Smooth muscle cell (in vitro differentiated cells): ENCODE measurements around the gene SCN4A. TPM values are rescaled to one million over a fixed set of nuclear protein-coding genes. Genes with fewer than 3 reads are reported as not detected.
A peak's percentile ranks its signal among the peaks of the same experiment; 100 is the strongest.

Source experiments
- DNase-seq: peaks from one replicate; lab custom pipeline; 2025; ENCODE audit not compliant: unreplicated experiment; lab: John Stamatoyannopoulos, UW
- H2AFZ ChIP-seq: fragments of 200-600 bp; sonication (generic); 2 replicates; pipeline ENCODE4 v1.6.0; 2016; ENCODE audit warnings: antibody characterized with exemption, low read depth, mild to moderate bottlenecking
- H3F3A ChIP-seq: fragments of 200-600 bp; sonication (generic); 2 replicates; pipeline ENCODE4 v1.6.0; 2017; ENCODE audit warnings: antibody characterized with exemption, low read depth
- H3K27ac ChIP-seq: fragments of 200-600 bp; sonication (generic); 2 replicates; pipeline ENCODE4 v1.5.1; 2016; ENCODE audit warnings: low read depth, mild to moderate bottlenecking
- H3K27me3 ChIP-seq: fragments of 200-600 bp; sonication (generic); 2 replicates; pipeline ENCODE4 v1.6.1; 2016; ENCODE audit warnings: low read depth, mild to moderate bottlenecking
- H3K36me3 ChIP-seq: fragments of 200-600 bp; sonication (generic); 2 replicates; pipeline ENCODE4 v1.5.1; 2016; ENCODE audit warnings: low read depth
- H3K4me1 ChIP-seq: fragments of 200-600 bp; sonication (generic); 2 replicates; pipeline ENCODE4 v1.5.1; 2016; ENCODE audit warnings: low read depth
- H3K4me2 ChIP-seq: fragments of 200-600 bp; sonication (generic); 2 replicates; pipeline ENCODE4 v1.6.0; 2016; ENCODE audit warnings: mild to moderate bottlenecking
- H3K4me3 ChIP-seq: fragments of 200-600 bp; sonication (generic); 2 replicates; pipeline ENCODE4 v1.5.1; 2016; ENCODE audit warnings: mild to moderate bottlenecking
- H3K79me2 ChIP-seq: fragments of 200-600 bp; sonication (generic); 2 replicates; pipeline ENCODE4 v1.6.0; 2016; ENCODE audit warnings: low read depth, mild to moderate bottlenecking
- H3K9ac ChIP-seq: fragments of 200-600 bp; sonication (generic); 2 replicates; pipeline ENCODE4 v1.6.0; 2016; ENCODE audit warnings: low read depth
- H3K9me3 ChIP-seq: fragments of 200-600 bp; sonication (generic); replicated peaks from 2 replicates; pipeline ENCODE4 v1.5.1; 2016; ENCODE audit warnings: low read depth
- H4K20me1 ChIP-seq: fragments of 200-600 bp; sonication (generic); 2 replicates; pipeline ENCODE4 v1.6.0; 2016; ENCODE audit warnings: low read depth
- CTCF ChIP-seq: fragments of 200-600 bp; sonication (generic); IDR thresholded peaks from 2 replicates; pipeline ENCODE4 v1.5.1; 2017; ENCODE audit warnings: borderline replicate concordance, mild to moderate bottlenecking, antibody characterized with exemption; ENCODE audit not compliant: insufficient read depth, poor library complexity, severe bottlenecking
- WGBS: methylation state at CpG from one replicate; pipeline ENCODE4 v1.1.7; 2016; ENCODE audit warnings: low lambda C conversion rate; 5-methylcytosine and 5-hydroxymethylcytosine counted together
- polyA plus RNA-seq: library from polyadenylated mRNA; unstranded; fragments of >200 nt; fragmentation: Nextera tagmentation; extraction: Ambion mirVana; gene quantifications from 2 replicates; pipeline ENCODE4 v1.2.1, GENCODE V29; 2016
- total RNA-seq: library from RNA; depleted of rRNA; stranded (reverse); fragments of >200 nt; gene quantifications from 2 replicates; pipeline ENCODE4 v1.2.3, GENCODE V29; 2014

The SCN4A gene
- total and polyA plus RNA-seq, 2 experiments from 2014 or later, result under 0.01 TPM; not detected in 1

DNA sequence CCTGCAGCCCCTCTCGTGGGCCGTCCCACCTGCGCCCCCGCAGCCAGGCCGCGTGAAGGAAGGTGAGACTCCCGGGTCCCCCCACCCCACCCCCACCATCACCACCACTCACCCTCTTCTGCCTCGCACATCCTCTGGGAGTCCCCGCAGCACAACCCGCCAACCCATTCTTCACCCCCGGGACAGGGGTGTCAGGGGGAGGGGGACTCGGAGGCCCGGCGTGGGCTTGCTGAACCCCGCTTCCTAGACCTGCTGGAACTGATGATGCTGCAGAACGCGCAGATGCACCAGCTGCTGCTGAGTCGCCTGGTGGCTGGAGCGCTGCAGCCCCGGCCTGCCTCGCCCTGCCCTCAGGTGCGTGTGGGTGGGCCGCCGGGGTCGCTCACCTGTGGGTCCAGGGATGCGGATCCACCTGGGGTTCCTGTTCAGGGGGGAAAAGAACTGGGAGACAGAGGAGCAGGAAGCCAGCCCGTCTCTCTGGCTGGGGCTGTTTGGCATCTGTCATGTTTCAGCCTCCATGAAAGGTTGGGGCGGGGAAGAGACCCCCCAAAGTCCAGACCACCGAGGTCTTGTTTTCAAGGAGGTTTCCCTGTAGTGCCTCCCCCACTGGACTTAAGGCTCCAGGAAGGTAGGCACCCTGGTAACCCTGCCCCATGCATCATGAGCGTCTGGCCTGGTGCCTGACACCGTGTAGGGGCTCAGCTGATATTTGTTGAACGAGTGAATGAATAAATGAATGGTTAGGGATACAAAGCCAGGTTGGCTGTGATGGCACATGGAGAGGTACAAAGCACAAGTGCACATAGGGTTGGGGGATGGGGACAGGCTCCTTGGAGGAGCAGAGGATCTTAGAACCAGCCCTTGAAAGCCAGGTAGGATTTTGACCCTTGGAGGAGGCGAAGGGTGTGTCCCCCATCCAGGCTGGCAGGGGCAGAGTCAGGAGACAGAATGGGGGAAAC, 26.3 kb upstream of the SCN4A start:
- Histone ChIP-seq H3K79me2 (no peaks in the 10 kb centered on the region), H4K20me1 (no peaks in the 10 kb centered on the region), H3K9me3 (no peaks in the 10 kb centered on the region), H3K27me3 (peaks cover 22% of the 10 kb centered on the region), H3K4me3 (peak overlapping the region; percentile 96), H3K9ac (peak overlapping the region; percentile 54), H3K27ac (no peak overlapping the region), H3F3A (no peaks in the 10 kb centered on the region), H3K4me1 (no peaks in the 10 kb centered on the region), H3K4me2 (peak overlapping the region; percentile 99), H3K36me3 (no peaks in the 10 kb centered on the region), H2AFZ (peak overlapping the region; percentile 58)
- no peak for TF ChIP-seq CTCF
- WGBS, result 39% methylated on average over 30 of the region's 33 CpGs
- DNase-seq, result no peak

DNA sequence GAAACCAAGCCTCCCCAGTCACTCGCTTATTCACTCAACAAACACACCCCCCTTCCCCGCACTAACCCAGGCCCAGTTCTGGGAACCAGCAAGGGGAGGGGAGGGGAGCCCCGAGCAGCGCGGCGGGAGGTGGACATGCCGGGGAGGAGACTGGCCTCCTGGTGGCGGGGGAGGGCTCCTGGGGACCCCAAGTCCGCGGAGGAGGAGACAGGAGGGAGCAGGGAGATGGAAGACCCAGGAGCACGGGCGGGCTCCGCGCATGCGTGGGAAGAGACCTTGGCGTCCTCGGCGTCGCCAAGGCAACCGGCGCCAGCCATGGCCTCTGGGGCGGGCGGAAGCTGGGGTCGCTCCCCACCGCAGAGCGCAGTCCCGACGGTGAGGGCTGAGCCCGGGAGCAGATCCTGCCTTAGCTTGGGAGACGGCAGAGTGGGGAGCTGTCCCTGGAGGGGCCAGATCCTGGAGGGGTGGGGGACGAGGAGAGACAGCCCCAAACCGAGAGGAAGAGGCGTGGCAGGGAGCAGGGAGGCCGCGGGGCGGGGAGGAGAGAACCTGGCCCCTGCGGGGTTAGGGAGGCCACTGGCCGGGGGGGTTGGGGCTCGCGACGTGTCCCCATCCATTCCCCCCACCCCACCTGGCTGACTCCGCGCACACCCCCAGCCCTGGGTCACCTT, 25.5 kb upstream of the SCN4A start, which contains the start of gene PRR29:
Gene PRR29 (plus strand): TSS at position 302 of the 671 bp plus-strand sequence. CDS start 14 bp downstream, at position 316.
- WGBS, result 0% methylated on average over 15 of the region's 43 CpGs
- DNase-seq, result peak; percentile 43
- H3K79me2 ChIP-seq, result no peaks in the 10 kb centered on the region

GRCh38 chr17:63997341-63998048, 24.8 kb upstream of the SCN4A start:
- H3K36me3 ChIP-seq, result no peaks in the 10 kb centered on the region
- no peaks in the 10 kb centered on the region for H3K4me1 ChIP-seq
- 12% methylated on average over 19 of the region's 19 CpGs for WGBS
- no peak overlapping the region for H3K27ac ChIP-seq
- no peaks in the 10 kb centered on the region for H3K9me3 ChIP-seq
- H2AFZ ChIP-seq, result peak overlapping the region; percentile 58
- peaks cover 31% of the 10 kb centered on the region for H3K27me3 ChIP-seq
- DNase-seq, result no peak
- peak overlapping the region; percentile 96 for H3K4me3 ChIP-seq
- TF ChIP-seq CTCF, result no peak
- no peak overlapping the region for H3K9ac ChIP-seq
- H3K79me2 ChIP-seq, result no peaks in the 10 kb centered on the region
- no peaks in the 10 kb centered on the region for H4K20me1 ChIP-seq
- peak overlapping the region; percentile 99 for H3K4me2 ChIP-seq
- H3F3A ChIP-seq, result no peaks in the 10 kb centered on the region

More for the DNA sequence above, 25.5 kb upstream of the SCN4A start, which contains the start of gene PRR29:
- no peak within 1 kb of the TSS for H3K27ac ChIP-seq
- no peaks in the 10 kb centered on the region for H3F3A ChIP-seq
- H3K9ac ChIP-seq, result peak within 1 kb of the TSS; percentile 54
- H3K4me2 ChIP-seq, result peak within 1 kb of the TSS; percentile 99
- no peak for TF ChIP-seq CTCF
- peaks cover 28% of the 10 kb centered on the region for H3K27me3 ChIP-seq
- no peaks in the 10 kb centered on the region for H4K20me1 ChIP-seq
- H3K4me3 ChIP-seq, result peak within 1 kb of the TSS; percentile 96
- peak within 1 kb of the TSS; percentile 58 for H2AFZ ChIP-seq
- H3K4me1 ChIP-seq, result no peaks in the 10 kb centered on the region
- no peaks in the 10 kb centered on the region for H3K9me3 ChIP-seq
- H3K36me3 ChIP-seq, result no peaks in the 10 kb centered on the region
